ENCODE results near the gene CHAF1A.

DNA sequence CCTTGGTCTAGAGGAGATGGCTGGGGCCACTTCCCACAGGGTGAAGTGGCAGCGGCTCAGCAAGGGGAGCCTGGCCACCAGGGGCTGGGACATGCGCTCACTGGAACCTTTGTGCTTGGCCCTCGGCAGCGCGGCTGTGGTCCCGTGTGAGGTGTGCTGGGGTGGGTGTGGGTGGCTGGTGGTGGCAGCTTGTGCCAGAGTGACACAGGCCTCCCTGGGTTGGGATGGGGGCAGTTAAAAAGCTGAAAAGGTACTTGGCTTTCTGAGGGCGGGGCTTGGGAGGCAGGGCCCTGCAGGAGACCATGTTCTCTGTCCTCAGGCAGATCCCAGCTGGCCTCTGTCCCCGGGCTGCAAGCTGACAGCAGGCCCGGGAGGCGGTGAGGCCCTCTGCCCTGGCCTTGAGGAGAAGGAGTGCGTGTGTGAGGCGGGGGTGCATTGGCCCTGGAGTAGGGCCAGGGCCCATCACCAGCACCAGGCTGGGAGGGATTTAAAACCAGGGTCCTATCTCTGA, 41.7 kb upstream of the CHAF1A start:
- TF ChIP-seq, protein P1, sequence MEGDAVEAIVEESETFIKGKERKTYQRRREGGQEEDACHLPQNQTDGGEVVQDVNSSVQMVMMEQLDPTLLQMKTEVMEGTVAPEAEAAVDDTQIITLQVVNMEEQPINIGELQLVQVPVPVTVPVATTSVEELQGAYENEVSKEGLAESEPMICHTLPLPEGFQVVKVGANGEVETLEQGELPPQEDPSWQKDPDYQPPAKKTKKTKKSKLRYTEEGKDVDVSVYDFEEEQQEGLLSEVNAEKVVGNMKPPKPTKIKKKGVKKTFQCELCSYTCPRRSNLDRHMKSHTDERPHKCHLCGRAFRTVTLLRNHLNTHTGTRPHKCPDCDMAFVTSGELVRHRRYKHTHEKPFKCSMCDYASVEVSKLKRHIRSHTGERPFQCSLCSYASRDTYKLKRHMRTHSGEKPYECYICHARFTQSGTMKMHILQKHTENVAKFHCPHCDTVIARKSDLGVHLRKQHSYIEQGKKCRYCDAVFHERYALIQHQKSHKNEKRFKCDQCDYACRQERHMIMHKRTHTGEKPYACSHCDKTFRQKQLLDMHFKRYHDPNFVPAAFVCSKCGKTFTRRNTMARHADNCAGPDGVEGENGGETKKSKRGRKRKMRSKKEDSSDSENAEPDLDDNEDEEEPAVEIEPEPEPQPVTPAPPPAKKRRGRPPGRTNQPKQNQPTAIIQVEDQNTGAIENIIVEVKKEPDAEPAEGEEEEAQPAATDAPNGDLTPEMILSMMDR (IDR thresholded peaks at IDR 0.05; ENCODE audit: borderline replicate concordance, extremely low read depth, low read length, poor library complexity, severe bottlenecking), result no peak
- no peak for TF ChIP-seq EZH2 (IDR thresholded peaks at IDR 0.05; ENCODE audit: borderline replicate concordance, low read depth, low read length, severe bottlenecking)
